Cerebellar nuclear complex (tissue), 1 donor: Measurements from ENCODE around the gene NDFIP2.
A peak's percentile ranks its signal among the peaks of the same experiment; 100 is the strongest.

Experiments
- DNase-seq, 2 experiments: peaks; one replicate each; lab custom pipeline; 2025; lab: John Stamatoyannopoulos, UW

The NDFIP2 gene

GRCh38 chr13:79480954-79481684 lies at the start of gene NDFIP2:
Gene NDFIP2, plus strand, starts transcription at chr13:79481155. Its CDS starts 49 bp downstream, at chr13:79481204.
- DNase-seq, result peak in 1 of 2 experiments; percentile 21

GRCh38 chr13:79432086-79432485 lies 48.9 kb upstream of the NDFIP2 start:
- no peak for DNase-seq

GRCh38 chr13:79432992-79433391 lies 48.0 kb upstream of the NDFIP2 start:
- DNase-seq, result no peak

GRCh38 chr13:79434556-79434955 lies 46.4 kb upstream of the NDFIP2 start:
- DNase-seq, result no peak

- DNase-seq, result no peak
These were observed 45.4 kb upstream of the NDFIP2 start for GRCh38 chr13:79435561-79435990.

GRCh38 chr13:79439275-79439674 lies 41.7 kb upstream of the NDFIP2 start:
- no peak for DNase-seq

GRCh38 chr13:79440958-79441528 lies 39.9 kb upstream of the NDFIP2 start:
- no peak for DNase-seq

- no peak for DNase-seq
These were observed 38.7 kb upstream of the NDFIP2 start for GRCh38 chr13:79442221-79442620.

GRCh38 chr13:79442706-79443105 lies 38.2 kb upstream of the NDFIP2 start:
- DNase-seq, result no peak

- no peak for DNase-seq
These were observed 34.8 kb upstream of the NDFIP2 start for GRCh38 chr13:79445968-79446645.

GRCh38 chr13:79447141-79447540 lies 33.8 kb upstream of the NDFIP2 start:
- no peak for DNase-seq

GRCh38 chr13:79447741-79448140 lies 33.2 kb upstream of the NDFIP2 start:
- no peak for DNase-seq

- no peak for DNase-seq
These were observed 32.5 kb upstream of the NDFIP2 start for GRCh38 chr13:79448413-79448812.

- DNase-seq, result no peak
These were observed 30.8 kb upstream of the NDFIP2 start for GRCh38 chr13:79450110-79450509.

GRCh38 chr13:79451500-79451962 lies 29.4 kb upstream of the NDFIP2 start:
- DNase-seq, result no peak

- no peak for DNase-seq
These were observed 28.6 kb upstream of the NDFIP2 start for GRCh38 chr13:79452239-79452913.

- no peak for DNase-seq
These were observed 25.6 kb upstream of the NDFIP2 start for GRCh38 chr13:79455331-79455730.

- no peak for DNase-seq
These were observed 24.9 kb upstream of the NDFIP2 start for GRCh38 chr13:79456051-79456450.

- no peak for DNase-seq
These were observed 24.1 kb upstream of the NDFIP2 start for GRCh38 chr13:79456656-79457365.

- no peak for DNase-seq
These were observed 23.6 kb upstream of the NDFIP2 start for GRCh38 chr13:79457390-79457789.

GRCh38 chr13:79457948-79458347 lies 23.0 kb upstream of the NDFIP2 start:
- DNase-seq, result no peak

GRCh38 chr13:79458436-79458835 lies 22.5 kb upstream of the NDFIP2 start:
- no peak for DNase-seq
